HCT116 (cell line): Measurements from ENCODE around the gene SH3GL3. TPM values are rescaled to one million over a fixed set of nuclear protein-coding genes. Genes with fewer than 3 reads are reported as not detected.

Experiments
- ATAC-seq: fragments of 200-7000 bp; cut with Tn5 transposase; 2 replicates; pipeline ENCODE4 v1.9.1; 2020; ENCODE audit warnings: mild to moderate bottlenecking, moderate library complexity
- BruUV-seq: library from RNA; stranded (reverse); fragments of 400-500 nt; replicated peaks from 2 replicates; lab custom pipeline; 2021; lab: Mats Ljungman, UMichigan
- CTCF ChIA-PET: fragments of 300-600 bp; sonication (Branson Sonifier 250); formaldehyde crosslinking; loops from one replicate; lab custom pipeline; 2021; ENCODE audit warnings: antibody characterized with exemption; lab: Charles Lee
- POLR2A ChIA-PET: fragments of 300-600, 350-600 bp; sonication (Branson Sonifier 250); formaldehyde crosslinking; loops from one replicate; lab custom pipeline; 2021; ENCODE audit warnings: antibody characterized with exemption; lab: Charles Lee
- RAD21 ChIA-PET, 2 experiments: fragments of 300-600 bp; sonication (Branson Sonifier 250); formaldehyde crosslinking; loops; one replicate each; lab custom pipeline; 2023; ENCODE audit warnings: low total read pairs in 2 of 2; ENCODE audit not compliant: uncharacterized antibody in 2 of 2, unreplicated experiment in 2 of 2, low non-redundant PET in 1 of 2; lab: Charles Lee
- DNase-seq: peaks from one replicate; pipeline ENCODE4 v3.0.0-alpha.2; 2010; ENCODE audit warnings: low read depth, low spot score
- H2AFZ ChIP-seq: fragments of 200-600 bp; shearing (Covaris generic), sonication (generic); 2 replicates; pipeline ENCODE4 v1.6.1; 2017; ENCODE audit warnings: low read depth, mixed run types, mixed read lengths, antibody characterized with exemption, low read length; ENCODE audit not compliant: poor library complexity, severe bottlenecking
- H3K27ac ChIP-seq: 2 replicates; pipeline ENCODE4 v1.5.1; 2012; ENCODE audit warnings: low read depth, low read length
- H3K27me3 ChIP-seq: fragments of 200-600 bp; sonication (generic); 2 replicates; pipeline ENCODE4 v1.6.1; 2016; ENCODE audit warnings: mixed run types, low read length, mixed read lengths; ENCODE audit not compliant: insufficient read depth
- H3K36me3 ChIP-seq, 2 experiments: fragments of 200-500 bp in 1 of 2; fragments of 200-600 bp in 1 of 2; sonication (Bioruptor generic) in 1 of 2; sonication (generic) in 1 of 2; 2 replicates each; pipeline versions ENCODE4 v1.5.1 to v1.6.1; 2014 to 2016; ENCODE audit warnings: low read length in 2 of 2, inconsistent platforms in 1 of 2, mixed read lengths in 1 of 2, mixed run types in 1 of 2; ENCODE audit not compliant: insufficient read depth in 2 of 2, control insufficient read depth in 1 of 2
- H3K4me1 ChIP-seq, 2 experiments: fragments of 200-600 bp in 1 of 2; sonication (generic) in 1 of 2; 2 replicates each; pipeline versions ENCODE4 v1.5.1 to v1.6.1; 2012 to 2017; ENCODE audit warnings: low read length in 2 of 2, inconsistent platforms in 1 of 2, mild to moderate bottlenecking in 1 of 2, mixed read lengths in 1 of 2, mixed run types in 1 of 2, moderate library complexity in 1 of 2; ENCODE audit not compliant: insufficient read depth in 2 of 2, control insufficient read depth in 1 of 2
- H3K4me2 ChIP-seq: fragments of 200-600 bp; sonication (generic); 2 replicates; pipeline ENCODE4 v1.6.1; 2017; ENCODE audit warnings: mixed run types, low read length, mixed read lengths
- H3K4me3 ChIP-seq, 2 experiments: fragments of 200-600 bp in 1 of 2; sonication (generic) in 1 of 2; replicated peaks in 1 of 2; 2 replicates each; pipeline ENCODE4 v1.5.1; 2011 to 2016; ENCODE audit warnings: low read length in 2 of 2, control low read depth in 1 of 2, low read depth in 1 of 2, mild to moderate bottlenecking in 1 of 2, mixed read lengths in 1 of 2, mixed run types in 1 of 2
- H3K79me2 ChIP-seq: fragments of 200-600 bp; sonication (generic); 2 replicates; pipeline ENCODE4 v1.6.1; 2017; ENCODE audit warnings: mild to moderate bottlenecking, mixed run types, low read length, moderate library complexity, mixed read lengths; ENCODE audit not compliant: insufficient read depth
- H3K9ac ChIP-seq: fragments of 200-600 bp; sonication (generic); 2 replicates; pipeline ENCODE4 v1.6.1; 2016; ENCODE audit warnings: low read length, mixed read lengths
- H3K9me2 ChIP-seq: fragments of 200-600 bp; sonication (generic), shearing (Covaris generic); 2 replicates; pipeline ENCODE4 v1.6.1; 2017; ENCODE audit warnings: mixed run types, mild to moderate bottlenecking, moderate library complexity; ENCODE audit not compliant: insufficient read depth
- H3K9me3 ChIP-seq, 2 experiments: fragments of 200-500 bp in 1 of 2; fragments of 200-600 bp in 1 of 2; sonication (Bioruptor generic) in 1 of 2; sonication (generic) in 1 of 2; 2 replicates each; pipeline ENCODE4 v1.6.1; 2014 to 2017; ENCODE audit warnings: low read length in 2 of 2, mixed read lengths in 2 of 2, inconsistent platforms in 1 of 2, low read depth in 1 of 2, mild to moderate bottlenecking in 1 of 2, mixed run types in 1 of 2, moderate library complexity in 1 of 2; ENCODE audit not compliant: control insufficient read depth in 1 of 2, insufficient read depth in 1 of 2
- H4K20me1 ChIP-seq: fragments of 200-600 bp; sonication (generic), shearing (Covaris generic); 2 replicates; pipeline ENCODE4 v1.6.1; 2017; ENCODE audit warnings: mixed run types, mild to moderate bottlenecking, moderate library complexity; ENCODE audit not compliant: insufficient read depth
- CTCF ChIP-seq, 3 experiments: fragments of 200-600 bp in 1 of 3; sonication (generic) in 1 of 3; IDR thresholded peaks in 2 of 3; conservative IDR thresholded peaks in 1 of 3; 2 replicates each; pipeline ENCODE4 v1.5.1; 2012 to 2017; ENCODE audit warnings: low read depth in 2 of 3, low read length in 2 of 3, antibody characterized with exemption in 1 of 3, borderline replicate concordance in 1 of 3, control low read depth in 1 of 3, mild to moderate bottlenecking in 1 of 3, mixed read lengths in 1 of 3, mixed run types in 1 of 3, moderate library complexity in 1 of 3; ENCODE audit not compliant: insufficient read depth in 1 of 3
- POLR2AphosphoS5 ChIP-seq: IDR thresholded peaks from 2 replicates; pipeline ENCODE4 v1.6.1; 2011; ENCODE audit warnings: mild to moderate bottlenecking, low read depth, low read length, moderate library complexity
- RAD21 ChIP-seq: IDR thresholded peaks from 2 replicates; pipeline ENCODE4 v1.6.1; 2012; ENCODE audit warnings: low read depth, mild to moderate bottlenecking
- YY1 ChIP-seq: IDR thresholded peaks from 2 replicates; pipeline ENCODE4 v1.6.1; 2011; ENCODE audit warnings: low read length, low read depth, moderate library complexity, mild to moderate bottlenecking; ENCODE audit not compliant: insufficient replicate concordance; ENCODE audit errors: extremely low read depth
- intact Hi-C: fragments of 100-400 bp; cut with micrococcal nuclease; formaldehyde crosslinking; loops from 2 replicates; pipeline ENCODE4 v1.10.0; 2022
- total RNA-seq: library from RNA; stranded (reverse); gene quantifications from one replicate; pipeline ENCODE4 v1.2.1, GENCODE V29; 2021; ENCODE audit not compliant: unreplicated experiment
- TF ChIP-seq, protein P1 (sequence below): IDR thresholded peaks from 2 replicates; pipeline ENCODE4 v1.6.1; 2012
- TF ChIP-seq, protein P2 (sequence below): IDR thresholded peaks from 2 replicates; pipeline ENCODE4 v1.6.1; 2012; ENCODE audit warnings: low read depth

Gene SH3GL3
- total RNA-seq, 1 experiment from 2014 or later = 1.3 TPM

GRCh38 chr15:83570756-83571155 is 123.6 kb downstream of the SH3GL3 start:
- Histone ChIP-seq H3K36me3 (no peaks in the 10 kb centered on the region), H3K4me3 (no peak overlapping the region), H3K9me2 (no peaks in the 10 kb centered on the region), H3K79me2 (no peaks in the 10 kb centered on the region), H4K20me1 (no peaks in the 10 kb centered on the region), H3K4me2 (no peak overlapping the region), H3K9me3 (no peaks in the 10 kb centered on the region), H2AFZ (no peak overlapping the region), H3K27ac (no peak overlapping the region), H3K4me1 (no peaks in the 10 kb centered on the region; a peak in 1 of 4 replicates), H3K9ac (no peak overlapping the region), H3K27me3 (no peaks in the 10 kb centered on the region)
- ATAC-seq (no peak), DNase-seq (no peak)
- no TSS peak for BruUV-seq
- intact Hi-C loops = no loop called here
- ChIA-PET RAD21 (no interaction called here), POLR2A (no interaction called here), CTCF (interaction anchor here (0.7 to 1.4 kb wide), 3 partner anchors 9 to 207 kb away, joined by 3 to 4 read pairs (median 3); no protein-coding TSS in a partner anchor)
- TF ChIP-seq CTCF (IDR thresholded peaks at IDR 0.05 in 2 of 3, conservative IDR thresholded peaks at IDR 0.05 in 1 of 3; ENCODE audit: borderline replicate concordance in 1 of 3, insufficient read depth in 1 of 3, low read depth in 2 of 3, low read length in 2 of 3) (no peak), POLR2AphosphoS5 (no peak), RAD21 (no peak)

DNA sequence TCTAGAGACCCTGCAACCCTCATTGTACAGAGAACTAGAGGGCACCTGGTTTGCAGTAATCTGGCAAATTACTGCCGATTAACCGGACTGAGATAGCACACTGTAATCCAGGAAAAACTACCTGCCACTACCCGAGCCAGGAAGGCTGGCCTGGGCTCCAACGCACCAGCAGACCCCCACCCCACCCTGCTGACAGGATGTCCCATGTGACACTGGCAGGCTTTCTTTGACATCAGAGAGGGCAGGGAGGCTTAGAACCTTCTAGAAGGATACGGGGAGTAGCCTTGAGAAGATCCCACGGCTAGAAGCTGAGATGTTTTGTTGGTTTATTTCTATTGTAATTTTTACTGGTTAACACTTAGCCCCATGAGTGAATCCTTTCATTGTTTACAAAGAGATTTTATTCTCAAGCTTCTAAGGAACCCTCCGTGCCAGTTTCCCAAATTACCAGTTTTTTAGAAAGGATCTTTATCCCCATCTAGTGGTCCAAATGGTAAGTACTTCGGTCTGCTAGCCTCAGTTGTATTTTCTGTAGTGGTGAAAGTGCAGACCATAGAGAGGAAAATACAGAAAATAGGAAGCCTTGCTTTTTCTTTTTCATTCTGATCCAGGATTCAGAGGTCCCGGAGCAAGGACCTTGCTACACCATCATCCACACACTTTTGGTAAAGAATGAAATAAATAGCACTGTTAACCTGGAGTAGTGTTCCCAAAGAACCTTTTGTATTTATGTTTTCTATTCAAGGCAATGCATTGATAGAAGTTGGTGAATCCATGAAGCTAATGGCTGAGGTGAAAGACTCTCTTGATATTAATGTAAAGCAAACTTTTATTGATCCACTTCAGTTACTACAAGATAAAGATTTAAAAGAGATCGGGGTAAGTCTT is 124.9 kb downstream of the SH3GL3 start:
- peak overlapping the region; percentile 29 for H2AFZ ChIP-seq
- no peaks in the 10 kb centered on the region for H3K9me3 ChIP-seq
- no peaks in the 10 kb centered on the region; a peak in 1 of 4 replicates for H3K4me1 ChIP-seq
- no peak overlapping the region for H3K27ac ChIP-seq
- ChIA-PET POLR2A (no interaction called here), CTCF (interaction anchor here (0.7 to 1.8 kb wide), 5 partner anchors 14 to 463 kb away, joined by 3 to 6 read pairs (median 4); no protein-coding TSS in a partner anchor), RAD21 (no interaction called here)
- no peaks in the 10 kb centered on the region for H3K27me3 ChIP-seq
- ATAC-seq (peak; percentile 71), DNase-seq (peak; percentile 12)
- no peak overlapping the region for H3K9ac ChIP-seq
- H4K20me1 ChIP-seq = no peaks in the 10 kb centered on the region
- no peaks in the 10 kb centered on the region for H3K9me2 ChIP-seq
- H3K4me3 ChIP-seq = no peak overlapping the region
- no TSS peak for BruUV-seq
- no peaks in the 10 kb centered on the region for H3K36me3 ChIP-seq
- no peaks in the 10 kb centered on the region for H3K79me2 ChIP-seq
- H3K4me2 ChIP-seq = no peak overlapping the region
- intact Hi-C loops = no loop called here
- TF ChIP-seq, protein P1, sequence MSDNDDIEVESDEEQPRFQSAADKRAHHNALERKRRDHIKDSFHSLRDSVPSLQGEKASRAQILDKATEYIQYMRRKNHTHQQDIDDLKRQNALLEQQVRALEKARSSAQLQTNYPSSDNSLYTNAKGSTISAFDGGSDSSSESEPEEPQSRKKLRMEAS = no peak
- TF ChIP-seq CTCF (IDR thresholded peaks at IDR 0.05 in 2 of 3, conservative IDR thresholded peaks at IDR 0.05 in 1 of 3; ENCODE audit: borderline replicate concordance in 1 of 3, insufficient read depth in 1 of 3, low read depth in 2 of 3, low read length in 2 of 3) = peak; percentile 44 to 70 (median 56); a peak in 5 of 6 replicates
- peak; percentile 59 for TF ChIP-seq RAD21
- TF ChIP-seq, protein P2, sequence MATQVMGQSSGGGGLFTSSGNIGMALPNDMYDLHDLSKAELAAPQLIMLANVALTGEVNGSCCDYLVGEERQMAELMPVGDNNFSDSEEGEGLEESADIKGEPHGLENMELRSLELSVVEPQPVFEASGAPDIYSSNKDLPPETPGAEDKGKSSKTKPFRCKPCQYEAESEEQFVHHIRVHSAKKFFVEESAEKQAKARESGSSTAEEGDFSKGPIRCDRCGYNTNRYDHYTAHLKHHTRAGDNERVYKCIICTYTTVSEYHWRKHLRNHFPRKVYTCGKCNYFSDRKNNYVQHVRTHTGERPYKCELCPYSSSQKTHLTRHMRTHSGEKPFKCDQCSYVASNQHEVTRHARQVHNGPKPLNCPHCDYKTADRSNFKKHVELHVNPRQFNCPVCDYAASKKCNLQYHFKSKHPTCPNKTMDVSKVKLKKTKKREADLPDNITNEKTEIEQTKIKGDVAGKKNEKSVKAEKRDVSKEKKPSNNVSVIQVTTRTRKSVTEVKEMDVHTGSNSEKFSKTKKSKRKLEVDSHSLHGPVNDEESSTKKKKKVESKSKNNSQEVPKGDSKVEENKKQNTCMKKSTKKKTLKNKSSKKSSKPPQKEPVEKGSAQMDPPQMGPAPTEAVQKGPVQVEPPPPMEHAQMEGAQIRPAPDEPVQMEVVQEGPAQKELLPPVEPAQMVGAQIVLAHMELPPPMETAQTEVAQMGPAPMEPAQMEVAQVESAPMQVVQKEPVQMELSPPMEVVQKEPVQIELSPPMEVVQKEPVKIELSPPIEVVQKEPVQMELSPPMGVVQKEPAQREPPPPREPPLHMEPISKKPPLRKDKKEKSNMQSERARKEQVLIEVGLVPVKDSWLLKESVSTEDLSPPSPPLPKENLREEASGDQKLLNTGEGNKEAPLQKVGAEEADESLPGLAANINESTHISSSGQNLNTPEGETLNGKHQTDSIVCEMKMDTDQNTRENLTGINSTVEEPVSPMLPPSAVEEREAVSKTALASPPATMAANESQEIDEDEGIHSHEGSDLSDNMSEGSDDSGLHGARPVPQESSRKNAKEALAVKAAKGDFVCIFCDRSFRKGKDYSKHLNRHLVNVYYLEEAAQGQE = no peak
- TF ChIP-seq YY1 = no peak
- no peak for TF ChIP-seq POLR2AphosphoS5
